GM19397 (cell line): ENCODE data around the gene ADAMTS8.
A peak's percentile ranks its signal among the peaks of the same experiment; 100 is the strongest.
"Not testable (repeated sequence)": the region's sequence is repeated elsewhere in the genome, so short reads cannot be mapped to it uniquely, and the experiment has no call there.

Experiments used
- ATAC-seq: cut with Tn5 transposase; IDR thresholded peaks from one replicate; pipeline ENCODE4 v1.9.1; 2021; ENCODE audit warnings: mild to moderate bottlenecking, moderate library complexity; ENCODE audit not compliant: unreplicated experiment

ADAMTS8 gene

GRCh38 chr11:130439160-130439519 is 10.7 kb upstream of the ADAMTS8 start:
- no peak for ATAC-seq

- not testable (repeated sequence) for ATAC-seq
Measured at GRCh38 chr11:130438401-130439159, 10.2 kb upstream of the ADAMTS8 start.

GRCh38 chr11:130437848-130438247 is 9.4 kb upstream of the ADAMTS8 start:
- ATAC-seq, result no peak

- ATAC-seq, result no peak
Measured at GRCh38 chr11:130436171-130436570, 7.8 kb upstream of the ADAMTS8 start.

- ATAC-seq, result no peak
Measured at GRCh38 chr11:130435671-130436070, 7.3 kb upstream of the ADAMTS8 start.

GRCh38 chr11:130434521-130435223 is 6.3 kb upstream of the ADAMTS8 start:
- peak; percentile 85 for ATAC-seq

- no peak for ATAC-seq
Measured at GRCh38 chr11:130433357-130433756, 4.9 kb upstream of the ADAMTS8 start.

- no peak for ATAC-seq
Measured at GRCh38 chr11:130431801-130432200, 3.4 kb upstream of the ADAMTS8 start.

GRCh38 chr11:130431331-130431773 is 2.9 kb upstream of the ADAMTS8 start:
- ATAC-seq, result peak; percentile 59

GRCh38 chr11:130429983-130430382 is 1.6 kb upstream of the ADAMTS8 start:
- no peak for ATAC-seq

- no peak for ATAC-seq
Measured at GRCh38 chr11:130429120-130429681, 792 bp upstream of the ADAMTS8 start.

GRCh38 chr11:130427581-130428315 is 661 bp downstream of the ADAMTS8 start:
- ATAC-seq, result no peak

- ATAC-seq, result no peak
Measured at GRCh38 chr11:130426837-130427341, 1.5 kb downstream of the ADAMTS8 start.

GRCh38 chr11:130426223-130426836 is 2.1 kb downstream of the ADAMTS8 start:
- no peak for ATAC-seq

GRCh38 chr11:130425156-130425555 is 3.3 kb downstream of the ADAMTS8 start:
- ATAC-seq, result no peak

- no peak for ATAC-seq
Measured at GRCh38 chr11:130424613-130425140, 3.7 kb downstream of the ADAMTS8 start.

- ATAC-seq, result no peak
Measured at GRCh38 chr11:130423541-130424142, 4.8 kb downstream of the ADAMTS8 start.

- ATAC-seq, result no peak
Measured at GRCh38 chr11:130422251-130422995, 6.0 kb downstream of the ADAMTS8 start.

GRCh38 chr11:130421697-130422096 is 6.7 kb downstream of the ADAMTS8 start:
- no peak for ATAC-seq
